MM.1S (cell line): ENCODE data around the gene TIMP2.

ENCODE experiments used
- CTCF ChIP-seq: fragments of 300-600 bp; sonication (generic); IDR thresholded peaks from 2 replicates; pipeline ENCODE4 v1.5.1; 2016; ENCODE audit warnings: antibody characterized with exemption, low read length, mixed read lengths
- EZH2 ChIP-seq: fragments of 300-600 bp; sonication (generic); optimal IDR thresholded peaks from 2 replicates; pipeline ENCODE3; 2017; ENCODE audit warnings: low read depth, mild to moderate bottlenecking, antibody characterized with exemption, low read length, mixed read lengths
- EZH2phosphoT487 ChIP-seq: fragments of 300-600 bp; sonication (generic); IDR thresholded peaks from 2 replicates; pipeline ENCODE4 v1.6.1; 2018; ENCODE audit warnings: antibody characterized with exemption, low read length

- no peak for TF ChIP-seq CTCF
- TF ChIP-seq EZH2phosphoT487 = no peak
- TF ChIP-seq EZH2 = no peak
Observed at GRCh38 chr17:78967782-78968362, 42.7 kb upstream of the TIMP2 start.
